CD4-positive, CD25-positive, alpha-beta regulatory T cell (primary cell): ENCODE measurements around the gene TMEM269. TPM values are rescaled to one million over a fixed set of nuclear protein-coding genes. Genes with fewer than 3 reads are reported as not detected.
A peak's percentile ranks its signal among the peaks of the same experiment; 100 is the strongest.

ENCODE experiments used
- ATAC-seq, 2 donors: fragments of 150-1000 bp; cut with Tn5 transposase; one replicate each; pipeline ENCODE4 v1.10.0; 2021; ENCODE audit warnings: low read depth in 2 of 2, moderate number of reproducible peaks in 2 of 2, moderate library complexity in 1 of 2
- DNase-seq, 3 donors: peaks; one replicate each; pipeline versions ENCODE4 v3.0.0 to v3.0.0-alpha.2; 2012 to 2022; ENCODE audit warnings: mixed read lengths in 1 of 3
- H3K27ac ChIP-seq: one replicate; pipeline ENCODE4 v1.7.0; 2013; ENCODE audit warnings: mild to moderate bottlenecking, low read length; ENCODE audit not compliant: insufficient read depth, poor library complexity, severe bottlenecking
- H3K27me3 ChIP-seq: one replicate; pipeline ENCODE4 v1.7.0; 2013; ENCODE audit warnings: low read length; ENCODE audit not compliant: control insufficient read depth, insufficient read depth
- H3K36me3 ChIP-seq: one replicate; pipeline ENCODE4 v1.7.0; 2013; ENCODE audit warnings: mild to moderate bottlenecking, low read length, moderate library complexity; ENCODE audit not compliant: control insufficient read depth, insufficient read depth
- H3K4me1 ChIP-seq: 2 replicates; pipeline ENCODE4 v1.7.0; 2013; ENCODE audit warnings: mild to moderate bottlenecking, low read length; ENCODE audit not compliant: insufficient read depth, control insufficient read depth, poor library complexity, severe bottlenecking
- H3K4me3 ChIP-seq: one replicate; pipeline ENCODE4 v1.7.0; 2013; ENCODE audit warnings: low read depth, mild to moderate bottlenecking, low read length, moderate library complexity
- H3K9me3 ChIP-seq, 2 experiments: 1 replicate in 1 of 2; 2 replicates in 1 of 2; pipeline ENCODE4 v1.7.0; 2013; ENCODE audit warnings: low read length in 2 of 2, mild to moderate bottlenecking in 1 of 2, moderate library complexity in 1 of 2; ENCODE audit not compliant: control insufficient read depth in 2 of 2
- H3K27ac Mint-ChIP-seq, 3 donors: one replicate each; pipeline ENCODE4 v1.8.0; 2020 to 2022; ENCODE audit warnings: mild to moderate bottlenecking in 3 of 3, mixed read lengths in 3 of 3, moderate library complexity in 2 of 3
- H3K27me3 Mint-ChIP-seq: one replicate; pipeline ENCODE4 v1.8.0; 2022; ENCODE audit warnings: mild to moderate bottlenecking, mixed read lengths
- H3K36me3 Mint-ChIP-seq: one replicate; pipeline ENCODE4 v1.8.0; 2020; ENCODE audit warnings: mixed read lengths
- H3K4me1 Mint-ChIP-seq, 4 donors: one replicate each; pipeline ENCODE4 v1.8.0; 2020 to 2022; ENCODE audit warnings: mixed read lengths in 4 of 4, mild to moderate bottlenecking in 1 of 4
- H3K4me3 Mint-ChIP-seq, 4 donors: one replicate each; pipeline ENCODE4 v1.8.0; 2020 to 2022; ENCODE audit warnings: mild to moderate bottlenecking in 4 of 4, mixed read lengths in 4 of 4, moderate library complexity in 3 of 4
- H3K9me3 Mint-ChIP-seq, 7 donors: one replicate each; pipeline ENCODE4 v1.8.0; 2020 to 2022; ENCODE audit warnings: mixed read lengths in 7 of 7, mild to moderate bottlenecking in 3 of 7, moderate library complexity in 2 of 7
- polyA plus RNA-seq, 4 donors: library from polyadenylated mRNA; unstranded; fragments of 300-500 nt; fragmentation: Illumina TruSeq; gene quantifications; one replicate each; pipeline ENCODE4 v1.2.3, GENCODE V29; 2021
- total RNA-seq: library from RNA; stranded (reverse); gene quantifications from one replicate; pipeline ENCODE4 v1.2.3, GENCODE V29; 2022

Gene TMEM269
- total and polyA plus RNA-seq, 5 donors from 2014 or later: 0.12 to 1.1 TPM; not detected in 3

DNA sequence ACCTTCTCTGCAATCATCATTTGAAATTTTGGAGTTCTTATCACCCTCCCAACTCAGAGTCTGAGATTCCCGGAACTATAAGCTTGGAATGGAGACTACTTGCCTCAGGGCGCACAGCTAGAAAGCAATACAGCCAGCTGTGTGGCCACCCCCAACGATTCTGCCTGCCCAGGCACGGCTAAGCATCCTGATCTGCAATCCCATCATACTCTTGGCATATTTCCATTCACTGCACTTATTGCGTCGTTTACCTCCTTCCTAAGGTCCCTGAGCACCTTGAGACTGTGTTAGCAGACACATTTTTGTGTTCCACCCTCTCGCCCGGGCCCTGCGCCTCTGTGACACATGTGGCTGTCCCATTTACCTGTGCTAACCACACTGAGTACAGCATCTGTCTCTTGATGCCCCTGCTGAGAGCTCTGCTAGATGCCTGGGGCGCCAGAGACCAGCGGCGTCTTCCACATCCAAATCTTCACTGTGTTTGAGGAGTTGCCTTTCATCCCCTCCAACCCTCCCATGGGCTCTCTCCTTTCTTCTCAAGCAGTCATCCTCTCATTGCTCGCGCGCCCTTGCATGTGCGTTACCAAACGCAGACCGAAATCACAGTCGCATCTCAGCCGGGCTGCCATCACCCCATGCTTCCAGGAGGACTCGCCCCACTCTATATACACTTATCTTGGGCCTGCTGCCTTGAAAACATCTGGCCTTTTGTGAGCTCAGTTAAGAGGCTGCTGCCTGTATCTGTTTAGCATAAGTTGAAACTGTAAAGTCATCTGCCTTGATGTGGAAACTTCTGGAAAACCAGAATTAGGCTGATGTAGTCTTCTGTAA lies 41.3 kb upstream of the TMEM269 start:
- Mint-ChIP-seq H3K4me1 (no peaks in the 10 kb centered on the region), H3K9me3 (peaks cover 0 to 2% (median 0%) of the 10 kb centered on the region in 7 donors), H3K36me3 (peaks cover 13% of the 10 kb centered on the region), H3K27me3 (no peaks in the 10 kb centered on the region), H3K4me3 (no peak overlapping the region), H3K27ac (no peak overlapping the region)
- H3K4me3 ChIP-seq: no peak overlapping the region
- H3K27me3 ChIP-seq: no peaks in the 10 kb centered on the region
- H3K9me3 ChIP-seq: no peaks in the 10 kb centered on the region
- H3K36me3 ChIP-seq: peaks cover 11% of the 10 kb centered on the region
- ATAC-seq (no peak), DNase-seq (no peak)
- H3K27ac ChIP-seq: no peak overlapping the region
- no peaks in the 10 kb centered on the region for H3K4me1 ChIP-seq

DNA sequence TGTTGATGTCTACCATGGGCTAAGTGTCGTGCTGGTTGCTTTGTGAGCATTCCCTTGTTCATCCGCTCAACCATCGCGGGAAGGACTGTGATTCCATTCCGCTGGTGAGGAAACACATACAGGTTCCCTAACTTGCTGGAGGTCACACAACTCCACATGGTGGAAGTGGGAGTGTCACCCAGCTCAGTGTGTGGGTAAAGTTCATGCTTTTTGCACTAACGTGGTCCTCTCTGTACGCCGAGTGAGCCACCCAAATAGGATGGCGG lies 40.7 kb upstream of the TMEM269 start:
- Mint-ChIP-seq H3K4me3 (no peak overlapping the region), H3K9me3 (peaks cover 0 to 2% (median 0%) of the 10 kb centered on the region in 7 donors), H3K4me1 (no peaks in the 10 kb centered on the region), H3K36me3 (peaks cover 17% of the 10 kb centered on the region), H3K27me3 (no peaks in the 10 kb centered on the region), H3K27ac (no peak overlapping the region)
- H3K27me3 ChIP-seq: no peaks in the 10 kb centered on the region
- H3K36me3 ChIP-seq: peaks cover 15% of the 10 kb centered on the region
- H3K9me3 ChIP-seq: no peaks in the 10 kb centered on the region
- no peaks in the 10 kb centered on the region for H3K4me1 ChIP-seq
- DNase-seq (no peak), ATAC-seq (no peak)
- H3K27ac ChIP-seq: no peak overlapping the region
- no peak overlapping the region for H3K4me3 ChIP-seq

DNA sequence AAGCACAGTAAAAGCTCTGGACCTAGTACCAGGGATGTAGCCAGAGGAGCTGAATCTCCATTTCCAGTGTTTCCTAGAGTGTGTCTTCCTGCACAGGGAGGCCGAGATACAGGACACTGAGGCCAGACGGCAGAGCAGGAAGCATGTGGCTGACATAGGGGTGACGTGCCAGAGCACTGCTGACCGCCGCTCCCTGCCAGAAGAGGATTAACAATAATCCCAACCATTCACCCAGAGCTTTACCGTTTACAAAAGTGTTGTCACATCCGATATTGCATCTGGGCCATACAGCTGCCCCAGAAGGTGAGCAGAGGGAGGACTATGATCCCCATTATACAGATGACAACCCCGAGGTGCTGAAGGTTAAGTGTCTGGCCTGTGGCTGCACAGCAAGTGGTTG lies 38.9 kb upstream of the TMEM269 start:
- Histone ChIP-seq H3K27ac (no peak overlapping the region), H3K4me1 (no peaks in the 10 kb centered on the region), H3K36me3 (peaks cover 27% of the 10 kb centered on the region), H3K9me3 (no peaks in the 10 kb centered on the region), H3K4me3 (no peak overlapping the region), H3K27me3 (no peaks in the 10 kb centered on the region)
- DNase-seq (no peak), ATAC-seq (no peak)
- no peak overlapping the region for H3K4me3 Mint-ChIP-seq
- peaks cover 0 to 3% (median 0%) of the 10 kb centered on the region in 4 donors for H3K4me1 Mint-ChIP-seq
- no peaks in the 10 kb centered on the region for H3K9me3 Mint-ChIP-seq
- no peaks in the 10 kb centered on the region for H3K27me3 Mint-ChIP-seq
- H3K36me3 Mint-ChIP-seq: peaks cover 30% of the 10 kb centered on the region
- no peak overlapping the region for H3K27ac Mint-ChIP-seq

DNA sequence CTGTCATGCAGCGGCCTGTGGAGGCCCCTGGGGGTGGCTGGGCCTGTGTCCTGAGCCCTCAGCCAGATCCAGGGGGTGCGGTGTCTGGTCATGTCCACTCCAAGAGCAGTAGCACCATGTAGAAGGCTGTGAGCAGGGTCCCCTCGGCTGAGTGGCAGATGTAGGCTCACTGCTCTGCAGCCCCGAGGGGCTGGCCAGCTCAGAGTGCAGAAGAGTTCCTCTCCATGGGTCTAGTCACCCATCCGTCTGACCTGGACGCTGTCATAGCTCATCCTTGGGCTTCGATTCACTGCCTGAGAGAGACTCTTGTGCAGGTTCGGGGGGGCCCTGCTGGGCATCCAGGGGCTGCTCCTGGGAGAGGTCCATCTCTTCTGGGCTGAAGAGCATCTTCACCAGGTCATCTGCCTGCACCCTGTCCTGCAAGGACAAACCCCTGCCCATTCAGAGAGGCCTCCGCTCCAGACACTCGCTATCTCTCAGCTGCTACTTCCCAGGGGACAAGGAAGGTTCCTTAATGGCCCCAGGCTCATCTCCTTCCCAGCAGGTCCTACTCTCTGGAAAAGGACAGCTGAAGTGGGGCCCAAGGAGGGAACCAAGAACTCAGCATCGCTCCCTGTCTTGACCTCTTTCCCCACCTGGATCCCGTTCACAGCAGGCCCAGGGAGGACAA lies 38.2 kb upstream of the TMEM269 start:
- H3K36me3 ChIP-seq: peaks cover 27% of the 10 kb centered on the region
- no peak for ATAC-seq
- no peaks in the 10 kb centered on the region for H3K27me3 ChIP-seq
- Mint-ChIP-seq H3K4me3 (no peak overlapping the region), H3K4me1 (peaks cover 0 to 3% (median 0%) of the 10 kb centered on the region in 4 donors), H3K27me3 (no peaks in the 10 kb centered on the region), H3K9me3 (peaks cover 0 to under 1% (median 0%) of the 10 kb centered on the region in 7 donors), H3K27ac (no peak overlapping the region), H3K36me3 (peaks cover 32% of the 10 kb centered on the region)
- no peak overlapping the region for H3K4me3 ChIP-seq
- no peak overlapping the region for H3K27ac ChIP-seq
- H3K4me1 ChIP-seq: no peaks in the 10 kb centered on the region
- H3K9me3 ChIP-seq: no peaks in the 10 kb centered on the region
- no peak for DNase-seq

DNA sequence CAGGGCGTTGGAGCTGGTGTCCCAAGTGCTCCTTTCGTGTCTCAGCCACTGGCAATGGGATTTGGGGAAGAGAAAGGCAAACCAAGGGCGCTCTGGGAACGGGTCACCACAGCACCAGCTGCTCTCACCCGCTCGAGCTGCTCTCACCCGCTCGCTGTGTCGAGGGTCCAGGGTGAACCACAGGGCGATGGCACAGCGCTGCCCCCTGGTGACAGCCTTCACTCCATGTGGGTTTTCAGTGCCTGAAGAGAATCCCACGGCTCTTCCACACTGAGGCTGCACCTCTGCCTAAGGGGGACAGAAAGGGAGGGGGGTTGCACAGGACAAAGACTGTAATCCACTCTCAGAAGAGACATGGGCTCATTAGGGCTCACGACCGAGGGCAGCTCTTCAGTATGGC lies 37.7 kb upstream of the TMEM269 start:
- DNase-seq (peak in 2 of 3 donors; percentile 27 to 35), ATAC-seq (no peak)
- Mint-ChIP-seq H3K27me3 (no peaks in the 10 kb centered on the region), H3K9me3 (peaks cover 0 to 4% (median 0%) of the 10 kb centered on the region in 7 donors), H3K4me3 (no peak overlapping the region), H3K4me1 (peaks cover 0 to 3% (median 0%) of the 10 kb centered on the region in 4 donors), H3K36me3 (peaks cover 37% of the 10 kb centered on the region), H3K27ac (no peak overlapping the region)
- Histone ChIP-seq H3K27ac (no peak overlapping the region), H3K27me3 (no peaks in the 10 kb centered on the region), H3K4me1 (no peaks in the 10 kb centered on the region), H3K9me3 (no peaks in the 10 kb centered on the region), H3K36me3 (peaks cover 31% of the 10 kb centered on the region), H3K4me3 (no peak overlapping the region)

DNA sequence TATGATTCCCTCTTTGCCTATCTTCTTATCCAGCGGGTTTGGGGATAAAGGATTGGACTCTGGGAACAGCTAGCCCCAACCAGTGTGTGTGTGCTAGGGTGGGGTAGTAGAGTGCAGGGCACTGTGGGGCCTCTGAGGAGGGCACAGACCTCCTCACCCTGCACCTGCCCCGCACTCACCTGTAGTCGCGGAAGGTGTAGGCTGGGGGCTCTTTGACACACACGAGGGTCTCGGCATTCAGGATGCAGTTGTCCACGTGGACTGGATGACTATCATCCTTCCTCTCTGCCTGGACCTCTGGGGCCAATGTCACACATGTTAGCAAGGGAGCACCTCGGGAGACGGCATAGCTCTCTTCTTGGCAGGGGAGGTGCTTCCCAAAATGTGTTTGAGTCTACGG lies 36.8 kb upstream of the TMEM269 start:
- Mint-ChIP-seq H3K4me3 (no peak overlapping the region), H3K4me1 (peaks cover 0 to 3% (median 0%) of the 10 kb centered on the region in 4 donors), H3K36me3 (peaks cover 46% of the 10 kb centered on the region), H3K9me3 (peaks cover 0 to 4% (median 0%) of the 10 kb centered on the region in 7 donors), H3K27me3 (no peaks in the 10 kb centered on the region), H3K27ac (peak overlapping the region in 1 of 3 donors; percentile 65)
- no peaks in the 10 kb centered on the region for H3K4me1 ChIP-seq
- H3K36me3 ChIP-seq: peaks cover 40% of the 10 kb centered on the region
- H3K27me3 ChIP-seq: no peaks in the 10 kb centered on the region
- no peak for DNase-seq
- no peak overlapping the region for H3K27ac ChIP-seq
- no peak overlapping the region for H3K4me3 ChIP-seq
- no peaks in the 10 kb centered on the region for H3K9me3 ChIP-seq
- ATAC-seq: no peak

DNA sequence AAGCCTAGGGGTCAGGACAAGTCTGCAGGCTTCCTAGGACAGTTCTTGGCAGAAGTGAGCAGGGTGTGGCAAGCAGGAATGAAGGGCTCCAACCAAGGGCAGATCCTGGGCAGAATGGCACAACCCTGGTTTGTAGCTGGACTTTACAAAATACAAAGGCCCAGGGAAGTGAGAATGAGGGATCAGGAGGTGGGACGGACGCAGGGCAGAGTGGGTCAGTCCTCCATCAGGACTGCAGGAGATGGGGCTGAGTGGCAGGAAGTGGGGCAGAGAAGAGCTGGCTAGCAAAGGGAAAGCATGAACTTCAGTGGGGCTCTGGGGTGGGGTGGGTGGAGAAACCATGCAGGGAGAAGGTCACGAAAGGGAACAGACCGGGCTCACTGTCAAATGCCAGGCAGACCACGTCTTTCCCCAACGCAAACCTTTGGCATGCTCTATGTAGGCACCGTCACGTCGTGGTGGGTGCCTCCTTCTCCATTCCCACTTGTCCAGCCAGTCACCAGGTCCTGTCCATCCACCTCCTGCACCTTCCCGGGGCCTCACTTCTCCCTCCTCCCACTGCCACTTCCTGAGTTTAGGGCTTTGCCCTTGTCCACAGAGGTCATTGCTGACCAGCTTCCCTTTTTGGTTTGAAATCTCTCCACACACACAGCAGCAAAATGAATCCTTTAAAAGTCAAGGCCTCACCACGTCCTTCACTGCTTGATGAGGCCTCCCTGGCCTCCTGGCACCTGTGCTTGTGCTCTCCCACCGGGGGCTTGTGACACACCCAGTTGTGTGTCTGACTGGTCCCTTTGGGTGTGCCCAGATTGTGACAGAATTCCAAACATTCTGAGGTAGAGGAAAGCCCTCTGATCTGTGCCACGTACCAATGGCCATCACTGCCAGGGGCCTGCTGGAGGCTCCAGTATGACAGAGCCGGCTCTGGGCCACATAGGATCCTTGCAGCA lies 36.1 kb upstream of the TMEM269 start:
- no peak overlapping the region for H3K27ac ChIP-seq
- Mint-ChIP-seq H3K27ac (peak overlapping the region in 1 of 3 donors; percentile 65), H3K27me3 (no peaks in the 10 kb centered on the region), H3K36me3 (peaks cover 53% of the 10 kb centered on the region), H3K4me1 (peaks cover 0 to 3% (median 0%) of the 10 kb centered on the region in 4 donors), H3K9me3 (peaks cover 0 to 4% (median 0%) of the 10 kb centered on the region in 7 donors), H3K4me3 (no peak overlapping the region)
- ATAC-seq (no peak), DNase-seq (no peak)
- peaks cover 45% of the 10 kb centered on the region for H3K36me3 ChIP-seq
- no peaks in the 10 kb centered on the region for H3K4me1 ChIP-seq
- no peaks in the 10 kb centered on the region for H3K9me3 ChIP-seq
- no peaks in the 10 kb centered on the region for H3K27me3 ChIP-seq
- H3K4me3 ChIP-seq: no peak overlapping the region
